ENCODE measurements around the gene ERICH4.
"Not testable (repeated sequence)": the region's sequence is repeated elsewhere in the genome, so short reads cannot be mapped to it uniquely, and the experiment has no call there.

Gene ERICH4

GRCh38 chr19:41435936-41436673 lies 6.9 kb upstream of the ERICH4 start:
- no peak for DNase-seq

DNA sequence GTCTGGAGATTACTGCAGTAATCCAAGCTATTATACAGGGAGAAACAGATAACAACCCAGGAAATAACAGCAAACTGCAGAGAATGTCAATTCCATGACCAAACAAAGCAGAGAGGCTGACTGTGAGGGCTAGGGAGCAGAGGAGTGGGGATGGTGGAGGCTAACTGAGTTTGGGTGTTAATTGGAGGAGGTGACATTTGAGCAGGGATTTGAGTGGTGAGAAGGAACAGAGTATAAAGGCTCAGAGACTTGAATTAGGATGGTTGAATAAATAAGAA lies 6.3 kb upstream of the ERICH4 start:
- DNase-seq: no peak

DNA sequence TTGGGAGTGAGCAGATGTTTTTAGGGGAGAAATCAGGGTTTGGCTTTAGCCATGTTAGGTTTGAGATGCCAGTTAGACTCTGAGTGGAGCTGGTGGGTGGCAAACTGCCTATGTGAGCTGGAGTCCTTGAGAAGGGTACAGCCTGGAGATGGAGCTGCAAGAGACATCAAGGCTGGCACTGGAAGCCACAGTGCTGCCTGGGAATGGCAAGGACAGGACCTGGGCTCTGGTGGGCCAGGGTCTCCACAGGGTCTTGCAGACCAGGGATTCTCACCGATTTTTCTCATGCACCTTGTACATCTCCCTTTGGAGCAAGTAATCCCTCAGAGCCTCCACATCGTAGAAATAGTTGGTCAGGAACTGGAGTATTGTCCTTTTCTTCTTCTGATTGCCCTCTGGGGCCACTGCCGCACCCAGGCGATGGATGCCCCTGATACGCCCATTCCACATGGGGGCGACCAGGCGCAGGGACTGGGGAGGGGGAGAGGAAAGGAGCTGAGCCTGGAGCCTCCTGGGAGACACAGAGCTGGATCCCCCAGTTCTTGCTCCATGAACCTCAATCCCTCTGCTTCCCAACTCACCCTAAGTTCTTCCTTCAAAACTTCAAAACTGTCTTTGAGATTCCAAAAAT lies 4.9 kb upstream of the ERICH4 start:
- DNase-seq: no peak

DNA sequence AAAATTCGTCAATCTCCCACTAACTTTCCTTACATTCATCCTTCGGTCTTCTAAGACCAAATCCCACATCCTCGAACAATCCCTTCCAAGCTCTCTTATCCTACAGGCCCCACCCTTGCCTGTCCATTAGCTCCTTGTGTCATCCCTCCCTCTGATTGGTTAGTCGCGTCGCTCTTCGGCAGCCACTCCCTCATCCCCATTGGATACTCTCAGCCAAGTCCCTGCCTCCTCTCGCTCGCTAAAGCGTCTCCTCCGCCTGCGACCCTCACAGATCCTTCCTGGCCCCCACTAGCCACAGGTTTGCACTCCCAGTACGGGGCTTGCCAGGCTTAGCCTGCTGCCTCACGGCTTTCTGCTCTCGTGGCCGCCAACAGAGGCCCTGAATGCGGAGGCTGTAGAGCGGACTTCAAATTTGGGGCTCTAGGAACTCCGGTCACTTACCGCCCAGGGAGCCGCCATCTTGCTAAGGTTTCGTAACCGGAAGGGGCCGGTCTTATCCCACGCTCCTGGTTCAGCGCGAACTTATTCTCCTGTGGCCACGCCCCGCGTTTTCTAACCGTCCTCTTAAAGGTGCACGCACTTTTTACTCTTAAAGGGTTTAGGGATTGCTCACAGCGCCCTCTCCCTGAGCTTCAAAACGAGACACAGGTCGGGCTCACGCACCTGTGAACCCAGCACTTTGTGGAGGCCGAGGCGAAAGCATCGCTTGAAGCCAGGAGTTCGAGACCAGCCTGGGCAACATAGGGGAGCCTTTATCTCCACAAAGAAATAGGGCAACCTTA lies 3.3 kb upstream of the ERICH4 start, which contains the start of gene DMAC2:
DMAC2 (minus strand) TSS at position 472 of the 782 bp plus-strand sequence; CDS start at position 459, 13 bp downstream.
- DNase-seq: peak; percentile 97

DNA sequence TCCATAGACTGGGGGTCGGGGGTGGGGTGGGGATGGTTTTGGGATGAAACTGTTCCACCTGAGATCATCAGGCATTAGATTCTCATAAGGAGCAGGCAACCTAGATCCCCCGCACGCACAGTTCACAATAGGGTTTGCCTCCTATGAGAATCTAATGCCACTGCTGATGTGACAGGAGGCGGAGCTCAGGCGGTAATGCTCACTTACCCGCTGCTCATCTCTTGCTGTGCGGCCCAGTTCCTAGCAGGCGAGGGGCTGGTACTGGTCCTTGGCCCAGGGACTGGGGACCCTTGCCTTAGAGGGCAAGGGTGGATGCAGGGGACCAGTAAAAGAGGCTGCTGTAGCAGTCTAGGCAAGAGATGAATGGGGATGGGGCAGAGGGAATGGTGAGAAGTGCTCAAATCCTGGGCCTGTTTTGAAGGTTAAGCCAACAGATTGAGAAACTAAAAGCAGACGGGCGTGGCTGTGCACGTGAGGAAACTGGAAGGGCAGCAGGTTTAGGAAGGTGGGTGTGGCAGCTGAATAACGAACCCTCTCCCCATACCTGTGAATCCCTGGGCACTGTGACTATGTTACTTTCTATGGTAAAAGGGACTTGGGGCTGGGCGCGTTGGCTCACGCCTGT lies 1.5 kb upstream of the ERICH4 start:
- no peak for DNase-seq

- no peak for DNase-seq
Observed at GRCh38 chr19:41443813-41444455, 978 bp downstream of the ERICH4 start.

GRCh38 chr19:41445575-41445974 lies 2.6 kb downstream of the ERICH4 start:
- no peak for DNase-seq

- no peak for DNase-seq
Observed at GRCh38 chr19:41447732-41448332, 4.9 kb downstream of the ERICH4 start.

GRCh38 chr19:41449079-41449864 lies 6.3 kb downstream of the ERICH4 start:
- peak; percentile 87 for DNase-seq

DNA sequence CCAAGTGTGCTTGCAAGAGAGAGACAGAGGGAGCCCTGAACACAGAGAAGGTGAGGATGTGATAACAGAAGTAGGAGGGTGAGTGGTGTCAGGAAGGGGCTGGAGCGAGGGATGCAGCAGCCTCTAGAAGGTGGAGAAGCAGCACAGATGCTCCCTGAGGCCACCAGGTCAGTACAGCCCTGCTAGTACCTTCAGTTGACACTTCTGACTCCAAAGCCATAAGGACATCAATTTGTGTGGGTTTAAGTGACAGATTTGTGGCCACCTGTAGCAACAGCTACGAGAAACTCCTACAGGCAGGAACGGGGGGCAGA lies 6.9 kb downstream of the ERICH4 start:
- DNase-seq: no peak

DNA sequence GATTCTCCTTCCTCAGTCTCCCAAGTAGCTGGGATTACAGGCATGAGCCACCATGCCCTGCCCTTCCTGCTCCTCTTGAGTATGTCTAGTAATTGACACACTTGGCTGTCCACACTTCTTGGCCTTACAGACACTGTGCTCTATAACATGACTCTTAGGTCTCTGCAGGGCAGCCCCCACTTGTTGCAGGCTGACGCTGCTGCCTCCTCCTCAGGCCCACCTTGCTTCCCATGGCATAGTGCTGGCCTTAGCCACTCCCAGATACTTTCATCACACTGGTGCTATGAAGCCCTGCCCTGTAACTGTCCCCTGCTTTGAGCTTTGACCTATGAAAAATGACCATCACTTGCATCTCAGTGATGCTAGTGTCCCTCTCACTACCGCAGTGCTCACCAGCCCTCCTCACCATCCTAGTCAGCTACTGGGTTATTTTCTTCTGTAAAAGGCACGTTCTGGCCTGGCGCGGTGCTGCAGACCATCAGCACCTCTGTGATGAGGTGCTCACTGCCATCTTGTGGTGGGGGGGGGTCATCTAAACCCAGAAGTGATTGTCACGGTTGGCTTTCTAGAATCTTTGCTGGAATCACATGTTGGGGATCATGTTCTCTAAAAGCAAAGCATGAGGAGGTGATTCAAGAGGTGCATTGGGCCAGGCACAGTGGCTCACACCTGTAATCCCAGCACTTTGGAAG lies 9.8 kb downstream of the ERICH4 start:
- DNase-seq: no peak

DNA sequence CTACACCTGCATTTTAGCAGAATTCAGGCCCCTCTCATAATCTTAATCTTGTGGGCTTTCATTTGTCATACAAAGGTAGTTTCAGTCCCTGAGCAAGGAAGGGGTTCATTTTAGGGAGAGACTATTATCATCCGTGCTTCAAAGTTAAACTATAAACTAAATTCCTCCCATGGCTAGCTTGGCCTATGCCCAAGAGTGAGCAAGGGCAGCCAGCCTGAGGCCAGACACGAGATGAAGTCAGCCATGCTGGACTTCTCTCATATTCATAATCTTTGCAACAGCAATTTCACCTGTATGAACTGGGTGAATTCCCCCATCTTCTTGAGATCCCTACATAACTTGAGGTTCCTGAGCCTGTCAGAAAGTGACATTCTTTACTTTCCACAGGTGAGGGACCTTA lies 13.0 kb downstream of the ERICH4 start:
- no peak for DNase-seq

- DNase-seq: no peak
Observed at GRCh38 chr19:41456342-41456918, 13.5 kb downstream of the ERICH4 start.

DNA sequence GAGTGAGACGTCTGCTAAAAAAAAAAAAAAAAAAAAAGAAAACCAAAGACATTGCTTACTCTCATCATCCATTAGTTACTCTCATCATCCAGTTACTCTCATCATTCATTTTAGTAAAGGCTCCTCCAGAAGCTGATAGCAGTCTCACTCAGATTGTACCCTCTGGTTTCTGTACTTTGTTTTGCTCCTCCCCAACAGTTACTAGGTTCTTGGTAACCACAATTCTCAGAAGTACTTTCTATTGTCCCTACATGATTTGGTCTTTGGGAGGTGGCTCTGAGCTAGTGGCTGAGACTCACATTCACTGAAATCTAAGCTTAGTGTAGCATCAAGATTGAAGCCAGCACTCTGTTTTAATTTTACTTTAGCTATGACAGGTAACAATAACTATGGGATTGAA lies 14.3 kb downstream of the ERICH4 start:
- no peak for DNase-seq

DNA sequence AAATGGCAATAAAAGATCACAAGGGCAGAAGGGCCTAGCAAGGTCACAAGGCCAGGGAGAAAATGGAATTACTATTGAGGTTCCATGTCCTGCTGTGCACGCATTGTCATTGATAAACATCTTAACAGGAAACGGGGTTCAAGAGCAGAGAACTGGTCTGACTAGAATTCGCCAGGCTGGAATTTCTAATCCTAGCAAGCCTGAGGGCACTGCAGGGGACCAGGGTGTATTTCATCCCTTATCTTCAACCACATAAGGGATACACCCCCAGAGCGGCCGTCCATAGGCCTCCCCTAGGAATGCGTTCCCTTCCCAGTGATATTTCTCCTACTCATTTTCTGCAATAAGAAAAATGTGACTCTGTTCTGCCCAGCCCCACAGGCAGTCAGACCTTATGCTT lies 19.5 kb downstream of the ERICH4 start:
- DNase-seq: no peak

- DNase-seq: not testable (repeated sequence)
Observed at GRCh38 chr19:41463257-41464256, 20.6 kb downstream of the ERICH4 start.

GRCh38 chr19:41476583-41476982 lies 33.6 kb downstream of the ERICH4 start:
- no peak for DNase-seq

DNA sequence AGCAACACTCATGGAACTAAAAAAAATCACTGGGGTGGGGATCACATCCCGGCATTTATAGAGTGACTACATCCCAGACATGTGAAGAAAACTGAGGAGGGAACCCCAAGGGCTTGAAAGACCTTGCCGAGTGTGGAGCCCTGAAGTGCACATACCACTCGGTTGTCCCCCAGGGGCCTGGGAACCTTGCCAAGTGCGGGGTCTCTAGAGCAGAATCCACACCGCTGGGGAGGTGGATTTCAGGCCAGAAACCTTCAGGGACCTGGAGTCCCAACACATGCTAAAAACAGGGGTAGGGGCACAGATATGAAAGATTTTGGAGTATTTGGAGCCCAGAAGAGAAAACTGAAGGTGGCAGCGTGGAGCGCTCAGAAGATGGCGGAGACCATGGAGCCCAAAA lies 35.2 kb downstream of the ERICH4 start:
- DNase-seq: no peak

All from right hindlimb (tissue), 1 donor.